ENCODE measurements around the gene VPS37B.
A peak's percentile ranks its signal among the peaks of the same experiment; 100 is the strongest.
"Not testable (repeated sequence)": the region's sequence is repeated elsewhere in the genome, so short reads cannot be mapped to it uniquely, and the experiment has no call there.

Gene VPS37B

GRCh38 chr12:122895704-122896636, at the start of gene VPS37B:
VPS37B (minus strand) TSS chr12:122896124; CDS start chr12:122896062, 62 bp downstream.
- peak; percentile 95 to 97 (median 96) for DNase-seq

- DNase-seq, result peak in 2 of 3 donors; percentile 29 to 30
Observed at GRCh38 chr12:122944605-122945592, 49.0 kb upstream of the VPS37B start.

DNA sequence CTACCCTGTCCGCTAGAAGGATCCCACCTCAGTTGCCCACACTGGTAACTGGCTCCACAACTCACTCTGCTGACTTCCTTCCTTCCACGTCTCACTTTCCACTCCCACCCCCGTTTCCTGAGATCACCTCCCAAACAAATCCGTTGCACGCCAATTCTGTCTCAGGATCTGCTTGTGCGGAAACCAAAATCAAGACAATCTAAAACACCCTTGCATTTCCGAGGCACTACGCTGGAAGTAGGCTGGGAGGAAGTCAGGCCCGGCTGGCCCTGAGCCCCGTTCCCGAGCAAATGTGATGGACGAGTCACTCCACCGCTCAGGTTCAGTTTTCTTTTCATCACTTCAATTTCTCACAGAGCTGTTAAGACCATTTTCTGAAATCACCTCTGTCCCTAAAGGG, 47.3 kb upstream of the VPS37B start:
- DNase-seq, result peak; percentile 64 to 65 (median 64)

GRCh38 chr12:122942637-122943036, 46.7 kb upstream of the VPS37B start:
- no peak for DNase-seq

GRCh38 chr12:122941351-122941750, 45.4 kb upstream of the VPS37B start:
- DNase-seq, result not testable (repeated sequence)

- no peak for DNase-seq
Observed at GRCh38 chr12:122939125-122939524, 43.2 kb upstream of the VPS37B start.

DNA sequence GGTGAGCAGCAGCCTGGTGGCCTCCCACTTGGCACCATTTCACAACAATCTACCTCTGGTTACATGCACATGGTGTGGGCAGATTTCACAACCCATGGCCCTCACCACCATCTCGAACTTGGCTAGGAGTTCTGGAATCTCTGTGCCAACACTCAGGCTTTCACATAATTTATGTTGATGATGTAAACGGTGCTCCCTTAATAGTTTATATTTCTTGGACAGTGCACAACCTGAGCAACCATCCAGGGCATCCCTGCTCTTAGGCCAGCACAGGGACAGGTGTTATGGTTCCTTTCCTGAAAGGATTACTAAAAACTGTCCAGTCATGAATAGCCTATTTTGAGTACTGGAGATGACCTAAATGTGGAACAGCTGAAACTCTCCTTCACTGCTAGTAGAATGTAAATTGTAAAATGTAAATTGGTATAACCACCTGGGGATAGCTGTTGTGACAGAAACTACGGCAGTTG, 41.7 kb upstream of the VPS37B start:
- peak in 2 of 3 donors; percentile 24 to 31 for DNase-seq

DNA sequence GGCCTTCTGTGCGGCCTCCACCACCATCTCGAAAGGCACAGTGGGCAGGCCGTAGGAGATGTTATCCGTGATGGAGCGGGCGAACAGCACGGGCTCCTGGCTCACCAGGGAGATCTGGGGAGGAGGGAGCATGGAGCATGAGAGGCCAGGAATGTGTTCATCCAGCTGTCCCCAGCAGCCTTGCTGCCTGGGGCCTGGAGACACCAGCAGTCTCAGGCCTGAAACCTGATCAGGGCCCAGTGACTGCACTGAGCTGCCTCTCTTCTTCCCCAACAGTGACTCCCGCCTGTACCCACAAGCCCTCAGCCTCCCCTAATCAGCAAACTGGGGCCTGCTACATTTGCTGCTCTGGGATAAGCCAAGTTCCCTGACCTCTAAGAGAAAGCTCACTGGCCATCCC, 39.4 kb upstream of the VPS37B start:
- DNase-seq, result no peak

GRCh38 chr12:122934722-122935121, 38.8 kb upstream of the VPS37B start:
- DNase-seq, result no peak

GRCh38 chr12:122932207-122932606, 36.3 kb upstream of the VPS37B start:
- no peak for DNase-seq

- DNase-seq, result no peak
Observed at GRCh38 chr12:122929812-122930211, 33.9 kb upstream of the VPS37B start.

DNA sequence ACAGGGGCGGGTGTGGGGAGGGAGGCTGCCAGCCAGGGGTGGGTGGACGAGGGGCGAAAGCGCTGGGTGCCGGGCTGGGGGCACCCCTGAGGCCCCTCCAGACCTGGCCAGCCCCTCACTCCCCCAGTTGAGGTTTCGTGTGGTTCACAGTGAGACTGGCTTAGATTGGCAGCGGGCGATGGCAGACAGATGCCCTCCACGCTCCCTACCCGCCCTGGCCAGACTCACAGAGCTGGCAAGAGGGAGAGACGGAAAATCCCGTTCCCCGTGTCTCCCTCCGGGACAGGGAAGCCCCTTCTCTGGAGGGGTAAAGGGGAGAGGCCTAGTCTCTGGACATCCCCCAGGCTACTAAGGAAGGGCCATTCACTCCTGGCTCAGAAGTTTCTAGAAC, 33.2 kb upstream of the VPS37B start:
- DNase-seq, result no peak

DNA sequence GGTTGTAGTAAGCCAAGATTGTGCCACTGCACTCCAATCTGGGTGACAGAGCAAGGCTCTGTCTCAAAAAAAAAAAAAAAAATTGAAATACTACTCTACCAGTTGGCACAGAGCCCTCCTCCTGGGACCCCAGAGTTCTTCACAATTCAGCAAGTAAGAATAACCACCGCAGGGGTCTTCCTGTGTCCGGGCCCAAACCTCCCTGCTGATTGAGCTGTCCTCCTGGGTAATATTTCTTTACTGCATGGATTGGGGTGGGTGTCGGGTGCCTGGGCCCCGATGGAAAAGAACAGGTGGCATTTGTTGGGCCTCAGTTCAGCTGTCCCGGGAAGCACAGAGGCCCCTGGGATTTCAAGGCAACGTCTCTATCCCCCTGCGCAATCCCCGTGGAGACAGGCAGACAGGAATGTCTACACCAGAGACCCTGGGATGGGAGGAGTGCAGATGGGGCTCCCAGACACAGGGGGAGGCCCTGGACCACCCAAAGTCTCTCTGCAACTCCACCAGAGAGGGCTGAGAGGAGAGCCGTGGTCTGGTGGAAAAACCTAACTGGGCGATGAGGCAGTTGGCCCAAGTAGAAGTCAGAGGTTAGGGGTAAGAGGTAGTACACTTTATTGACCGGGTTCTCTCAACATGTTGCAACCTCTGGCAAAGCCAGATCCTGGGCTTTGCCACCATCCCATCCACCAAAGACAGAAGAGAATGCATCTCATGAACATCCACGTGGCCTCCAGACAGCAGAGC, 32.7 kb upstream of the VPS37B start:
- no peak for DNase-seq

GRCh38 chr12:122927756-122928403, 32.0 kb upstream of the VPS37B start:
- DNase-seq, result peak; percentile 54 to 76 (median 76)

DNA sequence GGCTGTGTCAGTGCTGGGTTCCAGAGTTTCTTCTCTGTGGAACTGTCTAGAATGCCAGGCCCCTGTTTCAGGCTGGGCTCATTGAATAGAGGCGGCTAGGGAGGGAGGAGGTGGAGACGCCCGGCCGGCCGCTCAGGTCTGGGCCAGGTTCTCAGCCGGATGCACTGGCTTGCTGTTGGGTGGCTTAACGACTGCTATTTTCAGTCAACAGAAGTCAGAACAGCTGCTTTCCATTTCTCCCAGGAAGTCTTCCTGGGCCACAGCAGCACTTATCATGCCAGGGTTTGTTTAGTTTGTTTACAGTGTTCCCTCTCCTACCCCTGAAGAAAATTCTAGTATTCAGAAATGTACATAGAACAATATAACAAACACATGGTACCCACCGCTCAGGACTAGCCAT, 26.0 kb upstream of the VPS37B start:
- DNase-seq, result no peak

GRCh38 chr12:122920687-122921086, 24.8 kb upstream of the VPS37B start:
- no peak for DNase-seq

GRCh38 chr12:122918827-122919226, 22.9 kb upstream of the VPS37B start:
- DNase-seq, result no peak

DNA sequence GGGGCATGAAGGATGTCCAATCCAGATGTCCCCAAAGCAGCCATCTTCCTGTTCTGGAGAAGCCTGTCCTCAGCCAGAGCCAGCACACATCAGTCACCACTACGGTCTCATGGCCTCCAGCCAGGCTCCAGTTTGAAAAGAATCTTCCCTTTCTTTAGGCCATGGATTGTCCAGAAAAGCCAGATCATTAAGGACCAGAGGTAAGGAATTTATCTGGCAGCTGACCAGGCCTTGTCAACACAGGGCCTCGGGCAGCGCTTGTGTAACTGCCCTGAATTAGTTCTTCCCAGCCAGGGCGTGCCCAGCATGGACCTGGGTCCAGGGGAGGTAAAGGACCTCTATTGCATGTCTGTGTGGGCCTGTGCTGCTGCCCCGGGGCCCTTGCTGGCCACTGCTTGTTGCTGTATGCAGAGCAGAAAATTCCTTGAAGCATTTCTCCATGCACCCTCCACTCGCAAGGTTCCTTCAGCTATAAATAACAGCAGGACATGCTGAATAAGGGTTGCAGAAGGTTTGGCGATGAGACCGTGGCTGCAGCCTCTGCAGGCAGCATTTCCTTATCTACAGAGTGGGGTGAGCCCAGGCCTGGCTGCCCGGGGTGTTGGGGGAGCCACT, 21.7 kb upstream of the VPS37B start:
- peak in 1 of 3 donors; percentile 27 for DNase-seq

DNA sequence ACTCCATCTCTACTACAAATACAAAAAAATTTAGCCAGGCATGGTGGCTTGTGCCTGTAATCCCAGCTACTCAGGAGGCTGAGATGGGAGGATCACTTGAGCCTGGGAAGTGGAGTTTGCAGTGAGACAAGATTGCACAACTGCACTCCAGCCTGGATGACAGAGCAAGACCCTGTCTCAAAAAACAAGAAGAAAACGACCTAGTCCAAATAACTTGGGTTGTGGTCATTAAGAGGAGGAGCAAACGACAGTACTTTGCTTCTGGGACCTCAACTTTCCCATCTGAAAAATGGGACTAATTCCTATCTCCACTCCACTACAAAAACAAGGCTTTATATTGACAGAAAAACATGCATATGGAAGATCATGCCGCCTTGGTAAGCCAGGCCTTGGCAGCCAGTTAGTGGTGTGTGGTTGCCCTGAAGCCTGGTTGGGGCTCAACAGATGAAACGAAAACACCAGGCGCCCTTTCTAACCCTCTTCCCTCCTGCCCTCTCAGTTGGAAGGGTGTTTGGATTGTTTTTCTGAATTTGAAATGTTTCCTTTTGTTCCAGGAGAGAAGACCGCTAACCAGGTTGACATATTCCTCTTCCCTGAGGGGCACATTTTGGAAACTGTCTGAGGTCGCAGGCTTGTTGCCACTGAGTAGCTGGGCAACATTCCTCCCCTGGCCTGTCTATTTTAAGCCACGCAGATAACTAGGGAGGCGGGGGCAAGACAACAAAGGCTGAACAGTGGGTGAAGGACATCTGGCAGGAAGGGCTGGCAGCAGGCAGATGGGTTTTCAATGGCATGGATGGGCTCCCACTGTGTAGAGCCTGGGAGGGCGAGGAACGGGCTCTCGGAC, 13.7 kb upstream of the VPS37B start:
- DNase-seq, result no peak

- DNase-seq, result no peak
Observed at GRCh38 chr12:122908915-122909314, 13.0 kb upstream of the VPS37B start.

Measured in suppressor macrophage treated with lipopolysaccharide for 1 hour (primary cell).